IgD-negative memory B cell (primary cell): ENCODE results near the gene GPC2. TPM values are rescaled to one million over a fixed set of nuclear protein-coding genes. Genes with fewer than 3 reads are reported as not detected.
A peak's percentile ranks its signal among the peaks of the same experiment; 100 is the strongest.

Source experiments
- H3K27ac Mint-ChIP-seq, 3 donors: one replicate each; pipeline ENCODE4 v1.8.0; 2020 to 2022; ENCODE audit warnings: mild to moderate bottlenecking in 3 of 3, mixed read lengths in 3 of 3, moderate library complexity in 1 of 3
- H3K27me3 Mint-ChIP-seq: one replicate; pipeline ENCODE4 v1.8.0; 2021; ENCODE audit warnings: mixed read lengths
- H3K36me3 Mint-ChIP-seq: one replicate; pipeline ENCODE4 v1.8.0; 2020; ENCODE audit warnings: mild to moderate bottlenecking, mixed read lengths
- H3K4me1 Mint-ChIP-seq, 3 donors: one replicate each; pipeline ENCODE4 v1.8.0; 2020 to 2022; ENCODE audit warnings: mixed read lengths in 3 of 3, mild to moderate bottlenecking in 1 of 3
- H3K4me3 Mint-ChIP-seq, 4 donors: one replicate each; pipeline ENCODE4 v1.8.0; 2020 to 2022; ENCODE audit warnings: mild to moderate bottlenecking in 4 of 4, mixed read lengths in 4 of 4, moderate library complexity in 3 of 4
- H3K9me3 Mint-ChIP-seq, 3 donors: one replicate each; pipeline ENCODE4 v1.8.0; 2020 to 2021; ENCODE audit warnings: mixed read lengths in 3 of 3, mild to moderate bottlenecking in 1 of 3
- polyA plus RNA-seq: library from polyadenylated mRNA; unstranded; fragments of 300-500 nt; fragmentation: Illumina TruSeq; gene quantifications from one replicate; pipeline ENCODE4 v1.2.3, GENCODE V29; 2021

The GPC2 gene
- polyA plus RNA-seq, 1 donor from 2014 or later = 0.23 TPM

- H3K4me3 Mint-ChIP-seq = peak overlapping the region in 3 of 4 donors; percentile 67 to 91 (median 83)
- peak overlapping the region in 1 of 3 donors; percentile 42 for H3K27ac Mint-ChIP-seq
- no peaks in the 10 kb centered on the region for H3K9me3 Mint-ChIP-seq
- H3K36me3 Mint-ChIP-seq = no peaks in the 10 kb centered on the region
- H3K27me3 Mint-ChIP-seq = peaks cover 52% of the 10 kb centered on the region
- peaks cover 23 to 32% (median 24%) of the 10 kb centered on the region in 3 donors for H3K4me1 Mint-ChIP-seq
Measured at GRCh38 chr7:100169147-100169850, 7.9 kb downstream of the GPC2 start.

- H3K36me3 Mint-ChIP-seq = no peaks in the 10 kb centered on the region
- H3K27ac Mint-ChIP-seq = peak overlapping the region; percentile 54 to 90 (median 71)
- peaks cover 48% of the 10 kb centered on the region for H3K27me3 Mint-ChIP-seq
- H3K9me3 Mint-ChIP-seq = no peaks in the 10 kb centered on the region
- peak overlapping the region; percentile 34 to 91 (median 72) for H3K4me3 Mint-ChIP-seq
- peaks cover 28 to 36% (median 29%) of the 10 kb centered on the region in 3 donors for H3K4me1 Mint-ChIP-seq
Measured at GRCh38 chr7:100167912-100168323, 9.3 kb downstream of the GPC2 start.

- Mint-ChIP-seq H3K27me3 (peaks cover 48% of the 10 kb centered on the region), H3K27ac (peak overlapping the region; percentile 54 to 90 (median 71)), H3K4me3 (peak overlapping the region in 3 of 4 donors; percentile 64 to 77 (median 67)), H3K4me1 (peaks cover 28 to 36% (median 29%) of the 10 kb centered on the region in 3 donors), H3K9me3 (no peaks in the 10 kb centered on the region), H3K36me3 (no peaks in the 10 kb centered on the region)
Measured at GRCh38 chr7:100166970-100167911, 9.9 kb downstream of the GPC2 start.

GRCh38 chr7:100166317-100166940 is 10.8 kb downstream of the GPC2 start:
- Mint-ChIP-seq H3K27me3 (peaks cover 45% of the 10 kb centered on the region), H3K27ac (peak overlapping the region in 2 of 3 donors; percentile 16 to 38), H3K36me3 (no peaks in the 10 kb centered on the region), H3K4me3 (peak overlapping the region in 3 of 4 donors; percentile 33 to 64 (median 55)), H3K4me1 (peaks cover 28 to 36% (median 29%) of the 10 kb centered on the region in 3 donors), H3K9me3 (no peaks in the 10 kb centered on the region)

GRCh38 chr7:100163871-100164270 is 13.3 kb downstream of the GPC2 start:
- peaks cover 29% of the 10 kb centered on the region for H3K27me3 Mint-ChIP-seq
- peaks cover 24 to 31% (median 30%) of the 10 kb centered on the region in 3 donors for H3K4me1 Mint-ChIP-seq
- H3K27ac Mint-ChIP-seq = no peak overlapping the region
- peak overlapping the region in 1 of 4 donors; percentile 52 for H3K4me3 Mint-ChIP-seq
- no peaks in the 10 kb centered on the region for H3K9me3 Mint-ChIP-seq
- no peaks in the 10 kb centered on the region for H3K36me3 Mint-ChIP-seq

- peak overlapping the region in 3 of 4 donors; percentile 13 to 79 (median 52) for H3K4me3 Mint-ChIP-seq
- H3K36me3 Mint-ChIP-seq = no peaks in the 10 kb centered on the region
- no peaks in the 10 kb centered on the region for H3K9me3 Mint-ChIP-seq
Measured at GRCh38 chr7:100163006-100163531, 14.1 kb downstream of the GPC2 start.

GRCh38 chr7:100160067-100160466 is 17.1 kb downstream of the GPC2 start:
- Mint-ChIP-seq H3K9me3 (no peaks in the 10 kb centered on the region), H3K36me3 (peaks cover 2% of the 10 kb centered on the region), H3K4me1 (peaks cover 17 to 28% (median 26%) of the 10 kb centered on the region in 3 donors), H3K27ac (peak overlapping the region in 2 of 3 donors; percentile 53 to 95), H3K27me3 (no peaks in the 10 kb centered on the region), H3K4me3 (peak overlapping the region; percentile 9 to 85 (median 64))

More at GRCh38 chr7:100163006-100163531, 14.1 kb downstream of the GPC2 start:
- H3K27me3 Mint-ChIP-seq = peaks cover 21% of the 10 kb centered on the region
- H3K27ac Mint-ChIP-seq = peak overlapping the region in 2 of 3 donors; percentile 5 to 53
- peaks cover 16 to 24% (median 22%) of the 10 kb centered on the region in 3 donors for H3K4me1 Mint-ChIP-seq

- Mint-ChIP-seq H3K36me3 (peaks cover 2% of the 10 kb centered on the region), H3K27me3 (no peaks in the 10 kb centered on the region), H3K4me1 (peaks cover 19 to 28% (median 28%) of the 10 kb centered on the region in 3 donors), H3K27ac (peak overlapping the region; percentile 90 to 96 (median 95)), H3K9me3 (no peaks in the 10 kb centered on the region), H3K4me3 (peak overlapping the region; percentile 84 to 93 (median 87))
Measured at GRCh38 chr7:100159099-100159623, 18.0 kb downstream of the GPC2 start.

GRCh38 chr7:100158229-100159098 is 18.7 kb downstream of the GPC2 start, which contains the start of gene TRAPPC14:
Gene TRAPPC14, minus strand, starts transcription at chr7:100158723. Its CDS starts 224 bp downstream, at chr7:100158499.
- H3K27ac Mint-ChIP-seq = peak within 1 kb of the TSS; percentile 90 to 96 (median 95)
- H3K4me3 Mint-ChIP-seq = peak within 1 kb of the TSS; percentile 84 to 93 (median 87)
- H3K4me1 Mint-ChIP-seq = peaks cover 24 to 33% (median 28%) of the 10 kb centered on the region in 3 donors
- H3K9me3 Mint-ChIP-seq = no peaks in the 10 kb centered on the region
- H3K36me3 Mint-ChIP-seq = peaks cover 2% of the 10 kb centered on the region
- H3K27me3 Mint-ChIP-seq = no peaks in the 10 kb centered on the region

- peaks cover 24 to 32% (median 25%) of the 10 kb centered on the region in 3 donors for H3K4me1 Mint-ChIP-seq
- peak overlapping the region; percentile 79 to 93 (median 87) for H3K4me3 Mint-ChIP-seq
- peak overlapping the region; percentile 76 to 95 (median 89) for H3K27ac Mint-ChIP-seq
- H3K9me3 Mint-ChIP-seq = no peaks in the 10 kb centered on the region
- H3K36me3 Mint-ChIP-seq = peaks cover 2% of the 10 kb centered on the region
- no peaks in the 10 kb centered on the region for H3K27me3 Mint-ChIP-seq
Measured at GRCh38 chr7:100157334-100158228, 19.6 kb downstream of the GPC2 start.

- Mint-ChIP-seq H3K9me3 (no peaks in the 10 kb centered on the region), H3K27me3 (no peaks in the 10 kb centered on the region), H3K27ac (peak overlapping the region; percentile 89 to 95 (median 93)), H3K4me3 (peak overlapping the region; percentile 79 to 93 (median 86)), H3K4me1 (peaks cover 28 to 37% (median 31%) of the 10 kb centered on the region in 3 donors), H3K36me3 (peaks cover 2% of the 10 kb centered on the region)
Measured at GRCh38 chr7:100157069-100157333, 20.2 kb downstream of the GPC2 start.

- Mint-ChIP-seq H3K27me3 (no peaks in the 10 kb centered on the region), H3K36me3 (peaks cover 2% of the 10 kb centered on the region), H3K4me3 (peak overlapping the region; percentile 79 to 93 (median 86)), H3K9me3 (no peaks in the 10 kb centered on the region), H3K27ac (peak overlapping the region; percentile 89 to 95 (median 93)), H3K4me1 (peaks cover 28 to 36% (median 35%) of the 10 kb centered on the region in 3 donors)
Measured at GRCh38 chr7:100156331-100157068, 20.7 kb downstream of the GPC2 start.
